ENCODE results near the gene CBY1. TPM values are rescaled to one million over a fixed set of nuclear protein-coding genes. Genes with fewer than 3 reads are reported as not detected.
A peak's percentile ranks its signal among the peaks of the same experiment; 100 is the strongest.

Gene CBY1
- total RNA-seq, 6 experiments from 2014 or later: 21.9 to 32.4 (median 25.9) TPM

DNA sequence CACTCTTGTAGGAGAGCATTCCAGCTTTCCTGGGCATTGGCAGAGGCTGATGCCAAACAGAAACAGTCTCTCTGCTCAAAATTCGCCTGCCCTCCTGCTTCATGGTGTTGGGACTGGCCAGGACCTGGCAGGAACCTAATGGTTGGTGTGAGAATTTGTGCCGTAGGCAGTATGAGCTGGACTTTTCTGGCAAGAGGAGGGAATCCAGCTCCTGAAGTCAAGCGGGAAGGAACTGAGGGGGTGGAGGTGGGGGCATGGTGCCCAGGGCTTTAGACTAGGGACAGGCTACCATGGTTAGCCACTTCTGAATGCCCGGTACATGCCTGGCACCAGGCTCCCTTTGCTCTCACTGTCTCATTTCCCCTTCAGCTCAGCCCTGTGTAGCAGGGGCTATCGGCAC, 18.4 kb downstream of the CBY1 start:
- Mint-ChIP-seq H3K27ac (no peak overlapping the region), H3K4me3 (no peak overlapping the region), H3K36me3 (ENCODE audit: low read depth) (peaks cover 18% of the 10 kb centered on the region), H3K4me1 (ENCODE audit: low read depth) (no peaks in the 10 kb centered on the region), H3K27me3 (ENCODE audit: insufficient read depth) (peaks cover 4% of the 10 kb centered on the region), H3K9me3 (no peaks in the 10 kb centered on the region)
- no peak for DNase-seq
- TF ChIP-seq, protein P1, sequence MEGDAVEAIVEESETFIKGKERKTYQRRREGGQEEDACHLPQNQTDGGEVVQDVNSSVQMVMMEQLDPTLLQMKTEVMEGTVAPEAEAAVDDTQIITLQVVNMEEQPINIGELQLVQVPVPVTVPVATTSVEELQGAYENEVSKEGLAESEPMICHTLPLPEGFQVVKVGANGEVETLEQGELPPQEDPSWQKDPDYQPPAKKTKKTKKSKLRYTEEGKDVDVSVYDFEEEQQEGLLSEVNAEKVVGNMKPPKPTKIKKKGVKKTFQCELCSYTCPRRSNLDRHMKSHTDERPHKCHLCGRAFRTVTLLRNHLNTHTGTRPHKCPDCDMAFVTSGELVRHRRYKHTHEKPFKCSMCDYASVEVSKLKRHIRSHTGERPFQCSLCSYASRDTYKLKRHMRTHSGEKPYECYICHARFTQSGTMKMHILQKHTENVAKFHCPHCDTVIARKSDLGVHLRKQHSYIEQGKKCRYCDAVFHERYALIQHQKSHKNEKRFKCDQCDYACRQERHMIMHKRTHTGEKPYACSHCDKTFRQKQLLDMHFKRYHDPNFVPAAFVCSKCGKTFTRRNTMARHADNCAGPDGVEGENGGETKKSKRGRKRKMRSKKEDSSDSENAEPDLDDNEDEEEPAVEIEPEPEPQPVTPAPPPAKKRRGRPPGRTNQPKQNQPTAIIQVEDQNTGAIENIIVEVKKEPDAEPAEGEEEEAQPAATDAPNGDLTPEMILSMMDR (IDR thresholded peaks at IDR 0.05): no peak

DNA sequence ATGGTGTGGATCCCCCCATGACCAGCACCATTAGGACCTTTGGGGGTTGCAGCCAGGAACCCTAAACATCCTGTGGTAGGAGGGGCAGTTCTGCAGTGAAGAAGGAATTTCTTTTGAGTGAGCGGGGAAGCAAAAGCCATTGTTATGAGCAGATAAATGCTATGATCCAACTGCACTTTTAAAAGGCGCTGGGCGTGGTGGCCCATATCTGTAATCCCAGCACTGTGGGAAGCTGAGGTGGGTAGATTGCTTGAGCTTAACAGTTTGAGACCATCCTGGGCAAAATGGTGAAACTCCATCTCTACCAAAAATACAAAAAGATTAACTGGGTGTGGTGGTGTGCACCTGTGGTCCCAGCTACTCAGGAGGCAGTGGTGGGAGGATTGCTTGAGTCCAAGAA, 19.4 kb downstream of the CBY1 start:
- Mint-ChIP-seq H3K9me3 (no peaks in the 10 kb centered on the region), H3K4me1 (ENCODE audit: low read depth) (no peaks in the 10 kb centered on the region), H3K36me3 (ENCODE audit: low read depth) (peaks cover 17% of the 10 kb centered on the region), H3K27me3 (ENCODE audit: insufficient read depth) (peaks cover 4% of the 10 kb centered on the region), H3K4me3 (no peak overlapping the region), H3K27ac (no peak overlapping the region)
- TF ChIP-seq, protein P1 (IDR thresholded peaks at IDR 0.05): no peak
- DNase-seq: no peak

DNA sequence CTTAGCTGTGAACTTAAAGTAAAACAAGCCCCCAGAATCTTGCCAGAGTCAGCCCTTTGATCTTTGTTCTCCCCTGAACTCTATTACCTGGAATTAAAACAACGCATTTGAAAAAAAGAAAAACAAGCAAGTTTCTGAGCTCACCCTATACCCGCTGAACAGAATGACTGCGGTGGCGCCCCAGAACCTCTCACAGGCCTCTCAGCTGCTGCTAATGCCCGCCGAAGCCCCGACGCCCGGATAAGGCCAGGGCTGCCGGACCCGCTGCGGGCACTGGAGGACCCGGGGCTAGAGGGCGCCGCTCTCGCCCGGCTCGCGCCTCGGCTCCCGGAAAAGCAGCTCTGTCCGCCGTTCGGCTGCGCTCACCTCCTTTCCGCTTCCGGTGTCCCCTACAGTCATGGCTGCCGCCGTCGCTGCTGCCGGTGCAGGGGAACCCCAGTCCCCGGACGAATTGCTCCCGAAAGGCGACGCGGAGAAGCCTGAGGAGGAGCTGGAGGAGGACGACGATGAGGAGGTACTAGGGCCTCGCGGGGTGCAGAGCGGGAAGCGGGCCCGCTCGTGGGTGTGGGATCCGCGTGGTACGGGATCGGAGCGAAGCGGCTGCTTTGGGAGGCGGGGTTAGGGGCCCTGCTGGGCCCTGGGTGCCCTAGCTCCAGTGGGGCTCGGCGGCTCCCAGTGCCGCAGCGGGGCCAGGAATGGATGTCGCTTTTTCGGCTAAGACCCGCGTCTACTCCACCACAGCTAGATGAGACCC, 25.3 kb downstream of the CBY1 start, which contains the start of gene TOMM22:
TOMM22 (plus strand) TSS at position 376 of the 754 bp plus-strand sequence; CDS start at position 398, 22 bp downstream.
- H3K27me3 Mint-ChIP-seq (ENCODE audit: insufficient read depth): peaks cover 4% of the 10 kb centered on the region
- H3K27ac Mint-ChIP-seq: peak within 1 kb of the TSS; percentile 92
- H3K4me1 Mint-ChIP-seq (ENCODE audit: low read depth): peaks cover 22% of the 10 kb centered on the region
- H3K9me3 Mint-ChIP-seq: no peaks in the 10 kb centered on the region
- peak; percentile 77 for DNase-seq
- TF ChIP-seq, protein P1 (IDR thresholded peaks at IDR 0.05): peak; percentile 71
- peaks cover 25% of the 10 kb centered on the region for H3K36me3 Mint-ChIP-seq (ENCODE audit: low read depth)
- peak within 1 kb of the TSS; percentile 100 for H3K4me3 Mint-ChIP-seq

DNA sequence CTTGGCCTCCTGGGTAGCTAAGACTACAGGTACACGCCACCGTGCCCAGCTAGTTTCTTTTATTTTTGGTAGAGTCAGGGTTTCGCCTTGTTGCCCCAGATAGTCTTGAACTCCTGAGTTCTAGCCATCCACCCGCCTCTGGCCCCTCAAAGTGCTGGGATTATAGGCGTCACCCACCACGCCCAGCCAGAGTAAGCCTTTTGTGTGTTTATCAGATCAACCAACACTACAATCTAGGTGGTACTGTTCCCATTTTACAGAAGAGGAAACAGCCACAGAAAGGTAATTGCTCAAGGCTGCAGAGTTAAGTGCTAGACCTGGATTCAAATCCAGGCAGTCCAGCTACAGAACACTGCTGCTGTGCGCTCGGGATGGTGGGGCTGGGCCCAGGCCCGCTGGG, 28.5 kb downstream of the CBY1 start:
- no peak for DNase-seq
- Mint-ChIP-seq H3K4me1 (ENCODE audit: low read depth) (peaks cover 22% of the 10 kb centered on the region), H3K36me3 (ENCODE audit: low read depth) (peaks cover 37% of the 10 kb centered on the region), H3K27ac (no peak overlapping the region), H3K27me3 (ENCODE audit: insufficient read depth) (peaks cover 1% of the 10 kb centered on the region; the same call in 1 of the 2 replicates), H3K9me3 (no peaks in the 10 kb centered on the region), H3K4me3 (no peak overlapping the region)
- TF ChIP-seq, protein P1 (IDR thresholded peaks at IDR 0.05): no peak

DNA sequence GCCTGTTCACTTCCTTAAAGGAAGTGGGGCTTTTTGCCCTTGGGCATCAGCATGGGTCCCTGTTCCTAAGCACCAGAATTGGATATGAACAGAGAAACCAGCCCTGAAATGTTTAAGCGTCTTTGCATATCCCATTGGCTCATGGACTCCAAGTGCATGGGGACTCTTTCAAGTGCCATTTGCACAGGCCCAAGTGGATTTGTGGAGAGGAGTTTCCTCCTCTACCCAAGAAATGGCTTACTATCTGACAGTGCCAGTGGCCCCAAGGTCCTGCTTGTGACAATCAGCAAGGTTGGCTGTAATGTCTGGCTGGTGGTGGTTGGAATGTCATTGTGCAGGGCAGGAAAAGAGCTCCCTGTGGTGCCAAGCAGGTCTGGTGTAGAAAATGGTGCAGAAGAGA, 29.3 kb downstream of the CBY1 start:
- Mint-ChIP-seq H3K4me3 (no peak overlapping the region), H3K9me3 (no peaks in the 10 kb centered on the region)
- no peak for DNase-seq

More for the DNA sequence above, 29.3 kb downstream of the CBY1 start:
- peaks cover 22% of the 10 kb centered on the region for H3K4me1 Mint-ChIP-seq (ENCODE audit: low read depth)
- H3K27me3 Mint-ChIP-seq (ENCODE audit: insufficient read depth): peaks cover 1% of the 10 kb centered on the region; the same call in 1 of the 2 replicates
- TF ChIP-seq, protein P1 (IDR thresholded peaks at IDR 0.05): no peak
- H3K36me3 Mint-ChIP-seq (ENCODE audit: low read depth): peaks cover 37% of the 10 kb centered on the region
- H3K27ac Mint-ChIP-seq: no peak overlapping the region
